Nephron progenitor cell (in vitro differentiated cells): ENCODE results near the gene CD38.
"Not testable (repeated sequence)": the region's sequence is repeated elsewhere in the genome, so short reads cannot be mapped to it uniquely, and the experiment has no call there.

ENCODE experiments used
- DNase-seq: peaks from one replicate; pipeline ENCODE4 v3.0.0; 2021
- H3K27ac Mint-ChIP-seq: 2 replicates; pipeline ENCODE4 v1.8.0; 2021; ENCODE audit warnings: mild to moderate bottlenecking, moderate library complexity, mixed read lengths
- H3K27me3 Mint-ChIP-seq: 2 replicates; pipeline ENCODE4 v1.8.0; 2021; ENCODE audit warnings: mild to moderate bottlenecking, low read depth, mixed read lengths; ENCODE audit not compliant: poor library complexity
- H3K36me3 Mint-ChIP-seq: 2 replicates; pipeline ENCODE4 v1.8.0; 2021; ENCODE audit warnings: low read depth, mixed read lengths
- H3K4me1 Mint-ChIP-seq: 2 replicates; pipeline ENCODE4 v1.8.0; 2021; ENCODE audit warnings: mixed read lengths
- H3K4me3 Mint-ChIP-seq: 2 replicates; pipeline ENCODE4 v1.8.0; 2021; ENCODE audit warnings: mild to moderate bottlenecking, moderate library complexity, mixed read lengths
- H3K9me3 Mint-ChIP-seq: 2 replicates; pipeline ENCODE4 v1.8.0; 2021; ENCODE audit warnings: mild to moderate bottlenecking, moderate library complexity, mixed read lengths
- TF ChIP-seq, protein P1 (sequence below): fragments of 200-600 bp; sonication (generic); IDR thresholded peaks from 2 replicates; pipeline ENCODE4 v1.5.0; 2021; ENCODE audit warnings: antibody characterized with exemption

The CD38 gene

DNA sequence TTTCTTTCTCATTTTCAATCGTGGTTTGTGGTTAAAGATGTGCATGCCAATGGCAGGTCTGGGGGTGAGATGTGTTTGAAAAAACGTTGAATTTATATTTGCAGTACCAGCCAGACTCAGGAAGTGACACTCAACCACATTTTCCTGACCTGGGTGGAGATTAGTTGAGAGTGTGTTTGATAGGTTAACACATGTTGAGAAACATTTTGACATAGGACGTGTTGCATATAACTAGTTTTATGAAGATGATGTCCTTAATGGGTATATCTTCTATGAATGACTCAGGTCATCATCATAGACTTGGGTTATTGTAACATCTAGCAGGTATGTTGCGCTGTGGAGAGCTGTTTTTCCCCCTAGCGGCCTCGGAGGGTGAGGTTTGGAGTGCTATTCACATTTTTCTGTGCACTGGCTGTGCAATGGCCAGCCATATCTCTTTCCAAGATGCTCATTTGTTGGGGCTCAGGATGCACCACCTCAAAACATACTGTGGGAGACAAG lies 21.7 kb upstream of the CD38 start:
- TF ChIP-seq, protein P1, sequence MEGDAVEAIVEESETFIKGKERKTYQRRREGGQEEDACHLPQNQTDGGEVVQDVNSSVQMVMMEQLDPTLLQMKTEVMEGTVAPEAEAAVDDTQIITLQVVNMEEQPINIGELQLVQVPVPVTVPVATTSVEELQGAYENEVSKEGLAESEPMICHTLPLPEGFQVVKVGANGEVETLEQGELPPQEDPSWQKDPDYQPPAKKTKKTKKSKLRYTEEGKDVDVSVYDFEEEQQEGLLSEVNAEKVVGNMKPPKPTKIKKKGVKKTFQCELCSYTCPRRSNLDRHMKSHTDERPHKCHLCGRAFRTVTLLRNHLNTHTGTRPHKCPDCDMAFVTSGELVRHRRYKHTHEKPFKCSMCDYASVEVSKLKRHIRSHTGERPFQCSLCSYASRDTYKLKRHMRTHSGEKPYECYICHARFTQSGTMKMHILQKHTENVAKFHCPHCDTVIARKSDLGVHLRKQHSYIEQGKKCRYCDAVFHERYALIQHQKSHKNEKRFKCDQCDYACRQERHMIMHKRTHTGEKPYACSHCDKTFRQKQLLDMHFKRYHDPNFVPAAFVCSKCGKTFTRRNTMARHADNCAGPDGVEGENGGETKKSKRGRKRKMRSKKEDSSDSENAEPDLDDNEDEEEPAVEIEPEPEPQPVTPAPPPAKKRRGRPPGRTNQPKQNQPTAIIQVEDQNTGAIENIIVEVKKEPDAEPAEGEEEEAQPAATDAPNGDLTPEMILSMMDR, result no peak
- Mint-ChIP-seq H3K27me3 (peaks cover 14% of the 10 kb centered on the region), H3K9me3 (no peaks in the 10 kb centered on the region), H3K4me1 (no peaks in the 10 kb centered on the region), H3K36me3 (no peaks in the 10 kb centered on the region), H3K4me3 (no peak overlapping the region), H3K27ac (no peak overlapping the region)
- DNase-seq, result no peak

- Mint-ChIP-seq H3K36me3 (no peaks in the 10 kb centered on the region), H3K4me3 (no peak overlapping the region), H3K9me3 (no peaks in the 10 kb centered on the region), H3K4me1 (no peaks in the 10 kb centered on the region), H3K27me3 (peaks cover 14% of the 10 kb centered on the region), H3K27ac (no peak overlapping the region)
- DNase-seq, result no peak
- TF ChIP-seq, protein P1, result no peak
Measured at GRCh38 chr4:15757054-15757453, 21.1 kb upstream of the CD38 start.

DNA sequence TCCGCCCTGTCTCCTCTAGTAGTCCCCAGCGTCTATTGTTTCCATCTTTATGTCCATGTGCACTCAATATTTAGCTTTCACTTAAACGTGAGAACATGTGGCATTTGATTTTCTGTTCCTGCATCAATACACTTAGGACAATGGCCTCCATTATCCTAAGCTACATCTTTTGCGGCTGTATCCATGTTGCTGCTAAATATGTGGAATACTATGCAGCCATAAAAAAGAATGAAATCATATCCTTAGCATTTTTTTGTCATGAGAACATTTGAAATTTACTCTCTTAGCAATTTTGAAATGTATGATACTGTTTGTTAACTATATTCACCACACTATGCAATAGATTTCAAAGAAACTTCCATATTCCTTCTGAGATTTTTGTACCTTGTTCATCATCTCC lies 19.8 kb upstream of the CD38 start:
- H3K27me3 Mint-ChIP-seq, result peaks cover 18% of the 10 kb centered on the region
- H3K4me1 Mint-ChIP-seq, result no peaks in the 10 kb centered on the region
- H3K9me3 Mint-ChIP-seq, result no peaks in the 10 kb centered on the region
- no peaks in the 10 kb centered on the region for H3K36me3 Mint-ChIP-seq
- no peak overlapping the region for H3K4me3 Mint-ChIP-seq
- TF ChIP-seq, protein P1, result no peak
- no peak for DNase-seq
- H3K27ac Mint-ChIP-seq, result no peak overlapping the region

GRCh38 chr4:15762460-15762859 lies 15.7 kb upstream of the CD38 start:
- H3K27ac Mint-ChIP-seq, H3K9me3 Mint-ChIP-seq, H3K27me3 Mint-ChIP-seq, H3K4me1 Mint-ChIP-seq, H3K4me3 Mint-ChIP-seq, DNase-seq, H3K36me3 Mint-ChIP-seq: not testable (repeated sequence)

GRCh38 chr4:15765391-15765790 lies 12.7 kb upstream of the CD38 start:
- Mint-ChIP-seq H3K27ac (no peak overlapping the region), H3K9me3 (no peaks in the 10 kb centered on the region), H3K4me1 (no peaks in the 10 kb centered on the region), H3K36me3 (no peaks in the 10 kb centered on the region), H3K27me3 (peaks cover 8% of the 10 kb centered on the region), H3K4me3 (no peak overlapping the region)
- no peak for DNase-seq
- TF ChIP-seq, protein P1, result no peak

GRCh38 chr4:15765910-15766697 lies 12.0 kb upstream of the CD38 start:
- Mint-ChIP-seq H3K27ac (no peak overlapping the region), H3K4me3 (no peak overlapping the region), H3K4me1 (no peaks in the 10 kb centered on the region), H3K36me3 (no peaks in the 10 kb centered on the region), H3K9me3 (no peaks in the 10 kb centered on the region), H3K27me3 (peaks cover 8% of the 10 kb centered on the region)
- TF ChIP-seq, protein P1, result no peak
- DNase-seq, result no peak
